GM18520 (cell line): Measurements from ENCODE around the gene MICAL3.
"Not testable (repeated sequence)": the region's sequence is repeated elsewhere in the genome, so short reads cannot be mapped to it uniquely, and the experiment has no call there.

Source experiments
- ATAC-seq: cut with Tn5 transposase; IDR thresholded peaks from one replicate; pipeline ENCODE4 v1.9.1; 2021; ENCODE audit not compliant: unreplicated experiment

MICAL3 gene

DNA sequence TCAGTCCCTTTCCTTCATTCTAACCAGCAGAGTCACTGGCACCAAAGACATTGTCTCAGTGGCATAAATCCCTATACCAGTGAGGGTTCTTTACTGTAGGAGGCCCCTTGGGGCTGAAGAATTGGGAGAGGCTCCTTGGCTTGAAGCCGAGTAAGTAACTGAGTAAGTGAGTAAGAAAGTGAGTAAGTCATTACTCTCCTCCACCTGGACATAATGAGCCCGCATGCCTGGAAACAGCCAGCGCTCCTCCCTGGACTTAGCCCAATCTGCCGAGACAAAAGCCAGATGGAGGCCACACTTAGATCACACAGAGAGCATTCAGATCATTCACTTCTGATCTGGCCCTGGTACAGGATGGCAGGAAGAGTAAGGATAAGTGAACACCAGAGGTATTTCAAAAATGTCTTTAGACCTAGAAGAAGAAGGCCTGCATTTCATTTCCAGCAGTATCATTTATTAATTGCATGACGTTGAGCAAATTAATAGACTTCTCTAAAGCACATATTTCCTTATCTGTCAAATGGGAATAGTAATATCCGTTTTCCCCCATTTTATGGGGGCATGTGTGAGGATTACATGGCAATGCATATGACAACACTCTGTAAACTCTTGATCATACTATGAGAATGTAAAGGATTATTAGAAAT, 8.2 kb upstream of the MICAL3 start:
- no peak for ATAC-seq

DNA sequence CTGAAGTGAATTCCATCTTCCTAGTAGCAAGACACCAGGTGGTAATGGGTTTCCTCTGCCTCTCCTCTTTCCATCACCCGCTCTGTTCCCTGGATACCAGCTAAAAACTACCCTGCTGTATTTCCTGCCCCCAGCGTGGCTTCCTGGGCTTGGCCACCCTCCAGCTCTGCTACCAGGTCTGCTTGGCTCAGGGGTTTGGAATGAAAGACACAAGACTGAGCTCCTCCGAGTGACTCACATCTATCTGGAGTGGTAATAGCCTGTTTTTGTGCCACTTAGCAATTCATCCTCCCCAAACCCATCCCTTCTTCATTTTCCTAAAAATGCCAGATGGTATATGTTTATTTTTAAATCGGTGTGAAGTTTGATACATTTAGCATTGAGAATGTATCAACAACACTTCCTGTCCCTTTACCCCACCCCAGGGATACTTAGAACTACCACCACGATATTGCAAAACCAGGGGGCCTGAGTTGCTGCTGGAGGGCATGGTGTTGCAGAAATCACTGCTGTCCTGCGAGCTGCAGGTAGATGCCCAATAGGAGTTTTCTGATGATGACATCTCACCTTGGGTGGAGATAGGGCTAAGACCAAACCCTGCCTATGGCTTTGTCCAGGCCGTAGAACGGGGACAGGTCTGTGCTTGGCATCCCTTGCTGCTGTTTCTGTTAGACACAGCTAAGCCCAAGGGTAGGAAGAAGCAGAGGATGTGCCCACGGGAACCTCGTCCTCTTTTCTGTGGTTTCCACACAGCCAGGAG, 7.5 kb upstream of the MICAL3 start:
- no peak for ATAC-seq

DNA sequence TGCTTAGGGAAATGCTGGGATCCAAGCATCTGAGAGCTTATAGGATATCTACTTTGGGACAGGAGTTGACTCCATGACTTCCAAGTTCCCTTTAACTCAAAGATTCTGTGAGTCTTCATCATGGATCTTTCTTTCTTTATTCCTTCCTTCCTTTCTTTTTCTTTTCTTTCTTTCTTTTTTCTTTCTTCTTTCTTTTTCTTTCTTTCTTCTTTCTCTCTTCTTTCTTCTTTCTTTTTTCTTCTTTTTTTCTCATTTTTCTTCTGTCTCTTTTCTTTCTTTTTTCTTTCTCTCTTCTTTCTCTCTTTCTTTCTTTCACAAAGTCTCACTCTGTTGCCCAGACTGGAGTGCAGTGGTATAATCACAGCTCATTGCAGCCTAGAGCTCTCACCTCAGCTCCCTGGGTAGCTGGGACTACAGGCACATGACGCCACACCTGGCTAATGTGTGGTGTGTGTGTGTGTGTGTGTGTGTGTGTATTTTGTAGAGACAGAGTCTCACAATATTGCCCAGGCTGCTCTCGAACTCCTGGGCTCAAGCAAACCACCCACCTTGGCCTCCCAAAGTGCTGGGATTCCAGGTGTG, 5.4 kb upstream of the MICAL3 start:
- no peak for ATAC-seq

DNA sequence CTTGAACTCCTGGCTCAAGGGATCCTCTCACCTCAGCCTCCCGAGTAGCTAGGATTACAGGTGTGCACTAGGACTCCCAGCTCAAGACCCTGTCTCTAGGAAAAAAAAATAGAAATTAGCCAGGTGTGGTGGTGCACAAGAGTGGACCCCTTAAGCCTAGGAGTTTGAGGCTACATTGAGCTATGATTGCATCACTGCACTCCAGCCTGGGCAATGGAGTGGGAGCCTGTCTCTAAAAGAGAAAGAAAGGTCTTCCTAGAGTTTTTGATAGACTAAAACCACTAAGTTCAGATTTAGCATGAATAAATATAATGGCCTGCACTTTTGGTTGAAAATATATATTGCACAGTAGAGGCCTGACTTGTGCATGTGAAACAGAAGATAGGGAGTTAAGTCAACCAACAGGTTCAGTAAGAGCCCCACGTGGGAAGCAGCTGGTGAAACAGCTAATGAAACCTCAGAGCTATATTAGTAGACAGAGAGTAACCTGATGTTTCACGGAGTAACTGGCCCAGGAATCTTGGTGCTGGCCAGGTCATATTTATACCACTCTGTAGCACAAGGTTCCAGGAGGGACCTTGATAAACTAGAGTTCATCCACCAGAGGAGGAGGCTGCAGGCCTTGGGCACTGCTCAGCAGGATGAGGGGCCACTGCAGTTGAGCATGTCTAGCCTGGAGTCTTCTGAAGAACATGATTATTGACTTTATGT, 4.6 kb upstream of the MICAL3 start:
- ATAC-seq: no peak

DNA sequence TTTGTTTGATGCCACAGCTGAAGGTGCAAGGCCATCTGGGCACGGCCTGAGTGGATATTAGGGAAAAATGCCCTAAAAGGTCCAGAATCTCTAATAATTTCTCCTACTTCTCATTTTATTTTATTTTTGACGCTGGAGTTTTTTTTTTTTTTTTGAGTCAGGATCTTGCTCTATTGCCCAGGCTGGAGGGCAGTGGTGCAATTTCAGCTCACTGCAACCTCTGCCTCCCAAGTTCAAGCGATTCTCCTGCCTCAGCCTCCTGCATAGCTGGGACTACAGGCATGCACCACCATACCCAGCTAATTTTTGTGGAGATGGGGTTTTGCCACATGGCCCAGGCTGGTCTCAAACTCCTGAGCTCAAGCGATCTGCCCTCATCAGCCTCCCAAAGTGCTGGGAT, 1.5 kb upstream of the MICAL3 start:
- ATAC-seq: not testable (repeated sequence)

DNA sequence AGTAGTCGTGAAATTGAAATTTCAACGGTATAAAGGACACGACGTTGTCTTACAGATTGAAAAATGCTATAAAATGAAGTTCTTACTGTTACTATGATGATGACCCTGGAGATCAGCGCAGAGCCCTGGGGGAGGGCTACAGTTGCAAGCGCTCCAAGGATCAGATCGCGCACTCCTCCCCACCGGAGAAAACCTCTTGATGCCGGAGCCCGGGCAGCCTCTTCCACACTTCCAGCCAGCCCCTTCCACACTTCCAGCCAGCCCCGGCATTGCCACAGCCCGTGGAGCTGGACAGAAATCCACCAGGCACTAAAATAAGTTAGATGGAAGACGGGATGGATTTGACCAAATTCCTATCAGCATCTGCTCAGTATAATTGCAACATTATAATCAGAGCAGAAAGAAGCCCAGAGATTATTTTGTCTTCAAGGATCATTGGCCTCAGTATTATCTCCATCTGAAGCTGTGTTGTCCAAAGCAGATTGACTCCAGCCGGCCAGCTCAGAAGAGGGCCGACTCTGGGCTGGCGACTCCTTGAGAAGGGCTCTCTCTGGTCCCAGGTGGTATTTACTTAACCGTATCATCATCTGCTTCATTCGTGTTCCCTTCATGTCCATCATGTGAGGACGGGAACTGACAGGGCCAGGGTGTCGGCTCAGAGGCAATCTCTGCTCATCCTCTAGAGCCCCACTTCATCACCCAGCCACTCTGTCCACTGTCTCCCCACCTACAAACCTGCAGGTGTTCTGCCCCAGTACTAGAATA, 777 bp upstream of the MICAL3 start:
- ATAC-seq: no peak

DNA sequence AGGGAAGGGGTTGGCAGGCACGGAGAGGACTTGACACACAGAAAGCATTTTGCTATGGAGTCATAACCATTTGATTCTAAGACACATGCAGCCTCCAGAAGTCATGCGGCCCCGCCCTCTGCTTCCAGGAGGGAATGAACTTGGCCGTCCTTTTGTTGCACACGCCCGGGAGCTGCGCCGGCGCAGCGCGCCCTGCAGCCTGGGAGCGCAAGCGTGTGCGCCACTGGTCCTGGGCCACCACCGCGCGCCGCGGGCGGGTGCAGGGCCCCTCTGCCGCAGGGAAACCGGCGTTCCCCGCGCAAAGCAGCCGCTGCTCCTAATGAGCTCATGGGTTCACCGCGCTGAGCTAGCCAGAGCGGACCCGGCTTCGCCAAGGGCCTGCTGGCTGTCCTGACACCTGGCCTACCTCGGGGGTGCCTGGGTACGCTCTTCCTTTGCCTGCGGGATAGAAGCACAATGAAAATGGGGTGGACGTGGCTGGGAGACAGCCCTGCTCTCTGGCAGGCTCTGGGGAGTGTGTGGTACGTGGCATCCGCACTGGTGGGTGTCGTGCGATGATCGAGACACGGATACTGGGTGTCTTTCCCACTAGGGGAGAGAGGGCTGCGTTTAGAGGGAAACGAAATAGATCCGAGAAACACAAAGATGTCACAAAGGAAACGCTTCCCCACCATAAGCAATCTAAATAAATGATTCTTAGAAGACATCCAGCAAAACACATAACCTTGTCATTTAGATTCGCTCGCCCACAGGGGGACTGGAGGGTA, 669 bp downstream of the MICAL3 start:
- no peak for ATAC-seq

DNA sequence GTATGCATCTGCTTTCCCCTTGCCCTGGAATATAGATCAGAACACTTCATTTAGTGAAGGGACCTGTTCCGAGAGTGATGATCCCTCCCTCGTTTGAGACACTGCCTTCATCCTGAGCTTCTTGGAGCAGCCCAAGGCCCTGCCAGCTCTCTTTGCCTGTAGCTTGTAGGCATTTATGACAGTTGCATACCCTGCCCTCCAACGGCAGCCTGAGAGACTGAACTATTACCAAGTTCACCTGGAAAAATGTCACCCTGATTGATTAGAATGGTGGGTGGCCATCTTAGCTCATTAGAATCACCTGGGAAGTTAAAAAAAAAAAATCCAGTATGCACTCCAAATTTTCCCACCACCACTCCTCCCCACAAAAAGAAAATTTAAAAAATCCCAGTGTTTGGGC, 1.5 kb downstream of the MICAL3 start:
- no peak for ATAC-seq

DNA sequence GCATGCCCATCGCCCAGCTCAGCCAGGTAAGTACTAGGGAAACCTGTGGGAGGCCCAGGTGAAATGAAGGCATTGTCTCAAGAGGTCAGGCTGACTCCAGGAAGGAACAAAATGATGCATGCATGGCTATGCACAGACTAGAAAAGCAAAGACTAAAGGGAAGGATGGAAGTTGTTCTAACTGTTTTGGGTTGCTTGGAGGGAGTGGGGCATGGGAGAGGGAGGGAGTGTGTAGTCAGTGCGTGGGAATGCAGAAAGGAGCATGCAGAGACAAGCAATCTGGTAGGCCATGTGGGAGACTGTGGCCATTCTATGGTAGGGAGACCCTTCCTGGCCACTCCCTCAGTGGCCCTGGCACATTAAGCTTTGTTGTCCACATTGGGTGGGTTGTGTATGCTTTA, 2.9 kb downstream of the MICAL3 start:
- ATAC-seq: no peak

DNA sequence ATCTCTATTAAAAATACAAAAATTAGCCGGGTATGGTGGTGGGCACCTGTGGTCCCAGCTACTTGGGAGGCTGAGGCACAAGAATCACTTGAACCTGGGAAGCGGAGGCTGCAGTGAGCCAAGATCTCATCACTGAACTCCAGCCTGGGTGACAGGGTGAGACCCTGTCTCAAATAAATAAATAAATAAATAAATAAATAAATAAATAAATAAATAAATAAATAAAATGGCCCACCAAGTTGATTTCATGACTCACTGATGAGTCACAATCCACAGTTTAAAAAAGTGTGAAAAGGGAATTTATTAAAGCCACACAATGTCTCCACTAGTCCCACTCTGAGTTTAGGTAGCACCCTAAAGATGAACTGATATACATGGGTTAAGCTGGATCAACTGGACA, 3.6 kb downstream of the MICAL3 start:
- ATAC-seq: not testable (repeated sequence)

DNA sequence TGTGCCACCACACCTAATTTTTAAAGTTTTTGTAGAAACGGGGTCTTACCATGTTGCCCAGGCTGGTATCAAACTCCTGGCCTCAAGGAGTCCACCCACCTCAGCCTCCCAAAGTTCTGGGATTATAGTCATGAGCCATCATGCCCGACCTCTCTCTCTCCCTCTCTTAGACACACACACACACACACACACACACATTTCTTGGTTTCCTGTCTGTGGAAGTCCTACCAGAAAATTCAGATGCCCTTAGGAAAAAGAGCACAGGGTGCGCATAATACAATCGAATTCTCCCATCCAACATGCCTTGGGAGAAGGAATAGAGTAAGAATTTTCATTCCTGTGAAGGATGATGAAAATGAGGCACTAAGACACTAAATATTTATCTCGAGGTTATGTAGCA, 10.4 kb downstream of the MICAL3 start:
- ATAC-seq: no peak

DNA sequence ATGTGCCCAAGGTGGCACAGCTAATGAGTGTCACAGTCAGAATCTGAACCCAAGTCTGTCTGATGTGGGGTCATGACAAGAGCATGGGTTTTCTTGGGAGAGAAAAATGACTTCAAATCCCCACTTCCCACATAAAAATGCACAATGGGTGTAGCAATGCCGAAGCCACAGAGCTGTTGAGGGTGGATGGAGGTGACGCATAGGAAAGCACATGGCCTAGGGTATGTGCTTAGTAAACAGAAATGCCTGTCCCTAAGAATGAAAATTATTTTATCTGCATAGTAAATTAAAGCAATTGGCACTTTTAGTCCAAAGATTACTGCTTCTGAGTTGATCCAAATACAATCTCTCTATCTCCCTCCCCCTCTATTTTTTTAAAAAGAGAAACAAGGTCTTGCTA, 10.9 kb downstream of the MICAL3 start:
- ATAC-seq: no peak

DNA sequence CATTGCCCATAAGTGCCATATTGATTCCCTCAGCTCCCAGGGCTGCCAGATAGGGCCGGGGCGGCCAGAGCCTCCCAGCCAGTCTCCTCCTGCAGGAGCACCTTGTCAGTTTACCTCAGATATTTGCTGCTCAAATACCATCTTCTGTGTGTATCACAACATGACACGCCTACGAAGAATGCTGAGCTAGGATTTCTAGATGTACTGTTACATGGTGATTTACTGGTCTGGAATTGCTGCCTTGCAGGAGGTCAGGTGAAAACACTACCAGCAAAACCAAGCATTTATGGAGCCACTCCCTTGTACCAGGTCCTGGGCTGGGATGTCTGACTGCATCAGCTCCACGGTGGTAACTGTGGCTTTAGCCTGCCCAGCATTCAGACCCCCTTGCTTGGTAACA, 11.8 kb downstream of the MICAL3 start:
- ATAC-seq: no peak

DNA sequence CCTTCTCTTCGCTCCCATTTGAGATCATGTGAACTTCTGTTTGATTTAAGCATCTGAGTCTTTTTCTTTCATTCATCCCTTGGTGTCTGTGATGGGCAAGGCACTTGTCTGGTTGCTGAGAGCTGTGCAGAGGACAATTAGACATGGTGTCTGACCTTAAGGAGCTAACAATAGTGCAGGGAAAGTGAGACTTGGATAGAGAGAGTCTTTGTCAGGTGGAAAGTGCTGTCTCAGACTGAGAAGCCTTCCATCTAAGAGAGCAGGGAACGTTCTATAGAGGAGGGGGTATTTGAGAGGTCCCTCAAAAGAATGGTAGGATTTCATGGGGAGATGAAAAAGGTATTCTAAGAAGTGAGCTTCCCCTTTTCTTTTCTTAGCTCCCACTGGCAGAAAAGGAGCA, 14.1 kb downstream of the MICAL3 start:
- ATAC-seq: no peak

DNA sequence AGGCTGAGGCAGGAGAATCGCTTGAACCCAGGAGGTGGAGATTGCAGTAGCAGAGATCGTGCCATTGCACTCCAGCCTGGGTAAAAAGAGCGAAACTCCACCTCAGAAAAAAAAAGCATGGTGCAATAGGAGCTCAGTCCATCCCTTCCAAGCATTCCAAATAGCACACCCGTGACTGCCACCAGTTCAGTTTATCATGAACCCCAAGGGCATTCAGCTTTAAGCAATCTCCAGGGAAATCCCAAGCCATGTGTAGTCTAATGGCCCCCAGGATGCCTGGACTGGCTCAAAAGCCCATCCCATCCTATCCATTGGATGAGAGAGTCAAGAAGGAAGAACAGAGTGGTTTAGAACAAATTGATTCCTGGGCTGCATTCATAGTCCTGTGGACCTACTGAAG, 16.2 kb downstream of the MICAL3 start:
- no peak for ATAC-seq

DNA sequence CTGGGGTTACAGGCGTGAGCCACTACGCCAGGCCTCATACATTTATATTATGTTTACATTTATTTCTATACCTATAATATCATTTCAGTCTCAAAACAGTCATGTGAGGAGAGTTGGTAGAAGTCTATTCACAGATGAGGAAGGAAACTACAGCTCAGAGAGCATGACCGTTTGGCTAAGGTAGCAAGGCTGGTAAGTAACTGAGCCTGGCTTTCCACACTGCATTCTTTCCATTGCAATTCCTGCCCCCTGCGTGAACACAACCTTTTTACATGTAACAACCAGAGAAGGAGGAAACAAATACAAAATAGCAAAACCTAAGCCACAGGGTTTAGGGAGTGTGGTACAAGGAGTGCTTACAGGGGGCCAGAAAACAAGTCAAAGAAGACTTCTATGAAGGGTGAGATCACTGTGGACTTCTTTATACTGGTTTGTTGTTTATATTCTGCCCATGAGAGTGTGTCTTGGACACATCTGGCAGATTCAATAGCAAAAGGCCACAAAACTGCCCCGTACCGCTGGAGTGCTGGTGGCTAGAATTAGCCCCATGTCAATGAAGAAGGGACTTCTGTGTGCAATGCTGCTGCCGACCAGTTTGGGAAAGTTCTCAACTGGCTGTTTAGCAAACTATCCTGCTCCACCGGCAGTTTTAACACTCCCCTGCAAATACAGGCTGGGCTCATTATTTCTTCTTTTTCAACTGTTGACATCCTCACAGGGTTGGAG, 19.0 kb downstream of the MICAL3 start:
- no peak for ATAC-seq

DNA sequence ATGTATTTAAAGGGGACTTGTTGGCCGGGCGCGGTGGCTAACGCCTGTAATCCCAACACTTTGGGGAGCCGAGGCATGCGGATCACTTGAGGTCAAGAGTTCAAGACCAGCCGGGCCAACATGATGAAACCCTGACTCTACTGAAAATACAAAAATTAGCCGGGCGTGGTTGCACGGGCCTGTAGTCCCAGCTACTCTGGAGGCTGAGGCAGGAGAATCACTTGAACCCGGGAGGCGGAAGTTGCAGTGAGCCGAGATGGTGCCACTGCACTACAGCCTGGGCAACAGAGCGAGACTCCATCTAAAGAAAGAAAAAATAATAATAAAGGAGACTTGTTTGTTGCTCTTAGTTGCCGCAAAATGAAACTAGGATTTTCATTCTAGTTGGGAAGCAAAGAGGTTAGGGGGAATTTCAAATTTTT, 22.5 kb downstream of the MICAL3 start:
- not testable (repeated sequence) for ATAC-seq

DNA sequence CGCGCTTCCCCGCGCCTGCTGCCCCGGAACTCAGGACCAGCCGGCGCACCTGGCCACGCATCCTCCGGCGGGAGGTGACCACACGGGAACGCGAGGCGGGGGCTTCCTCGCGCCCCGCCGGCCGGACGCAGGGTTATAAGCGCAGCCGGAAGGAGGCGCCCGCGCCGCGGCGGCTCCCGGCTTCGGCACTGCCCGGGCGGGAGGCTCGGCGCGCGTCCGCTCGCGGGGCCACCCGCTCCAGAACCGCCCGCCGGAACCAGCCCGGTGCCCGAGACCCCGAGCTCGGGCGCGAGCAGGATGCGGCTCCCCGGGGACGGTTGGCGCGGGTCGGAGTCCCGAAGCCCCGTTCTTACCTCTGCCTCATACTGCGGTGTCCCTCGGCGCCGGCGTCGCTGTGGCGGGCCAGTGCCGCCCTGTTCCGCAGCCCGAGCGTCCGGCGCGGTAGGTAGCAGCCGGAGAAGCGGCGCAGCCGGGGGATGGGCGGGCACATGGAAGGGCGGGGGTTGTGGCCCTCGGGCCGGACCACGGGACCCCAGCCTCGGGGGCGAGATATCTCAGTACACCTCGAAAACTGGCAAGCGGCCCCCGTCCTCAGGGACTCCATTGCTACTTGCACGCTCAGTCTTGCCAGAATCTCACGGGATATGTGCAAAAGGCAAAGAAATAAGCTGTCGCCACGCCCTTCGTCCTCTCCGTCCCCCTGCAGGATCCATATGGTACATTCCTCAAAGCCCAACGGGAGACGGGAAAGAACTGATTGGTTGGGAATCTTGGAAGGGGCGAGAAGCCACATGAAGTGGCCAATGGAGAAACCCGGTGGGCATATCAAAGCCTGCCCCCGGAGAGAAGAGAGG, 23.1 kb downstream of the MICAL3 start:
- no peak for ATAC-seq
